Lower lobe of right lung (tissue), 2 donors: ENCODE results near the gene FAM47A. TPM values are rescaled to one million over a fixed set of nuclear protein-coding genes. Genes with fewer than 3 reads are reported as not detected.

Source experiments
- ATAC-seq, 2 donors: fragments of 200-7000 bp; cut with Tn5 transposase; one replicate each; pipeline ENCODE4 v1.9.1; 2020 to 2022; ENCODE audit warnings: mild to moderate bottlenecking in 2 of 2, moderate library complexity in 2 of 2
- DNase-seq: peaks from one replicate; pipeline ENCODE4 v3.0.0-alpha.2; 2020
- H3K27ac ChIP-seq: fragments of 200-600 bp; one replicate; pipeline ENCODE4 v1.8.0; 2022
- H3K27me3 ChIP-seq: fragments of 200-600 bp; one replicate; pipeline ENCODE4 v1.8.0; 2022; ENCODE audit warnings: low read depth
- H3K36me3 ChIP-seq: fragments of 200-600 bp; one replicate; pipeline ENCODE4 v1.8.0; 2022; ENCODE audit warnings: mild to moderate bottlenecking
- H3K4me1 ChIP-seq: fragments of 200-600 bp; one replicate; pipeline ENCODE4 v1.8.0; 2022
- H3K4me3 ChIP-seq: fragments of 200-600 bp; one replicate; pipeline ENCODE4 v1.8.0; 2022; ENCODE audit warnings: mild to moderate bottlenecking
- H3K9me3 ChIP-seq: fragments of 200-600 bp; one replicate; pipeline ENCODE4 v1.8.0; 2022
- intact Hi-C: fragments of 100-400 bp; cut with DNase I; formaldehyde crosslinking; loops from one replicate; pipeline ENCODE4 v1.11.0; 2022
- long read RNA-seq: library from polyadenylated mRNA; unstranded; transcript quantifications from one replicate; pipeline ENCODE4 v2.0.0, GENCODE V29; 2021
- total RNA-seq: library from RNA; stranded (reverse); fragmentation: NEBNext Ultra II Directional; extraction: Animal tissue kit (Norgen Biotek cat#: 25700); gene quantifications from one replicate; pipeline ENCODE4 v1.2.1, GENCODE V29; 2021
- TF ChIP-seq, protein P1 (sequence below): fragments of 200-600 bp; IDR thresholded peaks from one replicate; pipeline ENCODE4 v1.8.0; 2022; ENCODE audit warnings: antibody characterized with exemption, mild to moderate bottlenecking
- donor health status: DM: no; HTN: yes; CAD: no; lungs with severe emphysema.

FAM47A gene
- not detected for total RNA-seq
- long read RNA-seq = 0 reads

DNA sequence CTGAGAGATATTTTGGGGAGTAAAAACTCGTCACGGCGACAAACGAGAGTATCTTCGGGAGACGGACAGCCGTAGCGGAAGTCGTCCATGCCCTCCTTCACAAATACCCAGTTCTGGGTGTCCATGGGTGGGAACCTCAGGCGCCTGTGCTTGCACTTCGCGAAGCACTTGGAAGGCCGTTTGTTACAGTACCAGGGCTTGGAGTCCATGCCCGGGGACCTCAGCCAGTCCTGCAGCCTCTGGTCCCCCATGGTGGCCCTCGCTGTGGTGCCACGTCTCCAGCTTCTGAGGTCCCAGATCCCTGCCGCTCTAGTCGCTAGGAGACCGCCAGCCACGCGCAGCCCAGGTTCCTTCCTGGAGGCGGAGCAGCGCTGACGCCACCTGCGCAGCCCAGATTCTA is at the start of gene FAM47A:
Gene FAM47A, minus strand, starts transcription at position 287 of the 400 bp plus-strand sequence. Its CDS starts 36 bp downstream, at position 251.
- no peaks in the 10 kb centered on the region for H3K36me3 ChIP-seq
- DNase-seq (no peak), ATAC-seq (no peak)
- H3K27me3 ChIP-seq = no peaks in the 10 kb centered on the region
- no peak within 1 kb of the TSS for H3K27ac ChIP-seq
- TF ChIP-seq, protein P1, sequence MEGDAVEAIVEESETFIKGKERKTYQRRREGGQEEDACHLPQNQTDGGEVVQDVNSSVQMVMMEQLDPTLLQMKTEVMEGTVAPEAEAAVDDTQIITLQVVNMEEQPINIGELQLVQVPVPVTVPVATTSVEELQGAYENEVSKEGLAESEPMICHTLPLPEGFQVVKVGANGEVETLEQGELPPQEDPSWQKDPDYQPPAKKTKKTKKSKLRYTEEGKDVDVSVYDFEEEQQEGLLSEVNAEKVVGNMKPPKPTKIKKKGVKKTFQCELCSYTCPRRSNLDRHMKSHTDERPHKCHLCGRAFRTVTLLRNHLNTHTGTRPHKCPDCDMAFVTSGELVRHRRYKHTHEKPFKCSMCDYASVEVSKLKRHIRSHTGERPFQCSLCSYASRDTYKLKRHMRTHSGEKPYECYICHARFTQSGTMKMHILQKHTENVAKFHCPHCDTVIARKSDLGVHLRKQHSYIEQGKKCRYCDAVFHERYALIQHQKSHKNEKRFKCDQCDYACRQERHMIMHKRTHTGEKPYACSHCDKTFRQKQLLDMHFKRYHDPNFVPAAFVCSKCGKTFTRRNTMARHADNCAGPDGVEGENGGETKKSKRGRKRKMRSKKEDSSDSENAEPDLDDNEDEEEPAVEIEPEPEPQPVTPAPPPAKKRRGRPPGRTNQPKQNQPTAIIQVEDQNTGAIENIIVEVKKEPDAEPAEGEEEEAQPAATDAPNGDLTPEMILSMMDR = no peak
- H3K9me3 ChIP-seq = no peaks in the 10 kb centered on the region
- intact Hi-C loops = no loop called here
- H3K4me3 ChIP-seq = no peak within 1 kb of the TSS
- H3K4me1 ChIP-seq = no peaks in the 10 kb centered on the region

DNA sequence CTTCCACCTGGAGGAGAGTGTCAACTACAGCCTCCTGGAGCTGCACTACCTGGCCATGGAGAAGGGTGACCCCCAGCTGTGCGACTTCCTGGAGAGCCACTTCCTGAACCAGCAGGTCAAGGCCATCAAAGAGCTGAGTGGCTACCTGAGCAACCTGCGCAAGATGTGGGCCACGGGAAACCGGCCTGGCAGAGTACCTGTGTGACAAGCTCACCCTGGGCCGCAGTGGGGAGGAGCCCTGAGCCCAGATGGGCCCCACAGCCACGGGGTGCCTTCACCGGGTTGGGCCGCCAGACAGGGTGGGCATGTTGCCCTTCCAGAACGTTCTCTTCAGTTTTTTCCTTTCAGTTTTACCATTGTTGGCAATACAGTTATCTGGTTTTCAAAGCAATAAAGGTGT is 15.2 kb upstream of the FAM47A start:
- Histone ChIP-seq H3K36me3 (no peaks in the 10 kb centered on the region), H3K4me1 (no peaks in the 10 kb centered on the region), H3K27ac (no peak overlapping the region), H3K4me3 (no peak overlapping the region), H3K9me3 (no peaks in the 10 kb centered on the region), H3K27me3 (no peaks in the 10 kb centered on the region)
- DNase-seq (no peak), ATAC-seq (no peak)
- TF ChIP-seq, protein P1 = no peak
- intact Hi-C loops = no loop called here

DNA sequence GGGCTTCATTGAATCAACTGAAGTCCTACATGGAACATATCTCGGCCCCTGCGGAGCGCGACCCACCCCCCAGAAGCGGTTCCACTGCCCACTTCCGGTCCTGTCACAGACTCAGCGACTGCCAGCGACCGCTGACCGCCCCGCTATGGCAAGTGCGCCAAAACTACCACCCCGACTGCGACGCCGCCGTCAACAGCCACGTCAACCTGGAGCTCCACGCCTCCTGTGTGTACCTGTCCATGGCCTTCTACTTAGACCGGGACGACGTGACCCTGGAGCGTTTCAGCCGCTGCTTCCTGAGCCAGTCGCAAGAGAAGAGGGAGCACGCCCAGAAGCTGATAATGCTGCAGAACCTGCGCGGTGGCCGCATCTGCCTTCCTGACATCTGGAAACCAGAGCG is 14.8 kb upstream of the FAM47A start:
- no peaks in the 10 kb centered on the region for H3K4me1 ChIP-seq
- H3K4me3 ChIP-seq = no peak overlapping the region
- ATAC-seq (no peak), DNase-seq (no peak)
- H3K27me3 ChIP-seq = no peaks in the 10 kb centered on the region
- no peaks in the 10 kb centered on the region for H3K9me3 ChIP-seq
- TF ChIP-seq, protein P1 = no peak
- H3K36me3 ChIP-seq = no peaks in the 10 kb centered on the region
- intact Hi-C loops = no loop called here
- no peak overlapping the region for H3K27ac ChIP-seq

DNA sequence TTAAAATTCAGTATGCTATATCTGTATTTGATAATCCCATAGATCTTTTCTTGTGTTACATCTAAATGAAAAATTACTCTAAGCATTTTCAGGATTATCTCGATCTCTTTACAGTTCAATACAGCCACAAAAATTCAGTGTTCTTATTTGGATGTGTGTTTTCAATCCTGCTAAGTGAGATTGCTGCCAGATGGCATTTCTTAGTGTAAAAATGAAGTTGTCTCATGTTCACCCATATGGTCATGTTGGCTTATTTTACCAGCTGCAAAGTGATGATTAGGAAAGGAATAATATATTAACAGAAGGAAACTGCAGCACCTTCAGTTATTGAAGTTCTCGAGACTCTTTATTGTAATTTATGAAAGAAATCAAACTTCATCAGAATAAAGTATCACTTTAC is 12.1 kb upstream of the FAM47A start:
- H3K36me3 ChIP-seq = no peaks in the 10 kb centered on the region
- TF ChIP-seq, protein P1 = no peak
- no peaks in the 10 kb centered on the region for H3K4me1 ChIP-seq
- intact Hi-C loops = no loop called here
- H3K27me3 ChIP-seq = no peaks in the 10 kb centered on the region
- ATAC-seq = no peak
- H3K27ac ChIP-seq = no peak overlapping the region
- DNase-seq = no peak
- H3K4me3 ChIP-seq = no peak overlapping the region
- H3K9me3 ChIP-seq = no peaks in the 10 kb centered on the region

DNA sequence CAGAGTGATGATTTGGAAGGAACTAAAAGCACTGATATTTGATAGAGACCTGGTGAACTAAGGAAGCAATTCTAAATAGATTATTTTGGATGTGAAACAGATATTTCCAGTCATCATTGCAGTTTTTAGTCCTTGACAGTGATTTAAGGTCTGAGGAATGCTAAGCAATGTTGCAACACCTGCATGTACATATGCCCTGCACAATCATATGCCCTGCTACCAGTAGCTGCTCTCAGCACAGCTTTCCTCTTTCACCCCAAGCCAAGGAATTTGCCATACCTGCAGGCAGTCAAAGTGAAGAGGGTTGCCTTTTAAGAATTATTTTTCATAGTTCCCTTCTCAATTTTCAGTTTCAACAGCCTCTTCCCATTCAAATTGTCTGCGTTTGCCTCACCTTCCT is 8.7 kb upstream of the FAM47A start:
- H3K27ac ChIP-seq = no peak overlapping the region
- no peaks in the 10 kb centered on the region for H3K36me3 ChIP-seq
- ATAC-seq = no peak
- H3K27me3 ChIP-seq = no peaks in the 10 kb centered on the region
- intact Hi-C loops = no loop called here
- no peaks in the 10 kb centered on the region for H3K4me1 ChIP-seq
- DNase-seq = no peak
- no peaks in the 10 kb centered on the region for H3K9me3 ChIP-seq
- TF ChIP-seq, protein P1 = no peak
- no peak overlapping the region for H3K4me3 ChIP-seq
